Keratinocyte (primary cell): ENCODE results near the gene ALDH7A1. TPM values are rescaled to one million over a fixed set of nuclear protein-coding genes. Genes with fewer than 3 reads are reported as not detected.

Experiments
- DNase-seq: peaks from one replicate; pipeline ENCODE4 v3.0.0-alpha.2; 2011; ENCODE audit warnings: low read depth, missing footprints, low spot score
- FAIRE-seq: peaks from 2 replicates; lab custom pipeline; 2011; peaks lifted over from hg19 to GRCh38; lab: Jason Lieb, UNC
- H2AFZ ChIP-seq: 2 replicates; pipeline ENCODE4 v1.6.0; 2012; ENCODE audit warnings: low read length, control low read depth, inconsistent platforms; ENCODE audit not compliant: control insufficient read depth
- H3K27ac ChIP-seq: 2 replicates; pipeline ENCODE4 v1.5.1; 2011; ENCODE audit warnings: low read length; ENCODE audit not compliant: control insufficient read depth, insufficient read depth
- H3K27me3 ChIP-seq: 3 replicates; pipeline ENCODE4 v1.6.0; 2011; ENCODE audit warnings: low read length; ENCODE audit not compliant: control insufficient read depth, insufficient read depth; ENCODE audit errors: extremely low read depth
- H3K36me3 ChIP-seq, 2 experiments: 2 replicates in 1 of 2; 3 replicates in 1 of 2; pipeline ENCODE4 v1.5.1; 2011; ENCODE audit warnings: low read length in 2 of 2, mild to moderate bottlenecking in 1 of 2; ENCODE audit not compliant: control insufficient read depth in 2 of 2, insufficient read depth in 2 of 2; ENCODE audit errors: extremely low read depth in 1 of 2
- H3K4me1 ChIP-seq: 3 replicates; pipeline ENCODE4 v1.5.1; 2011; ENCODE audit warnings: low read length; ENCODE audit not compliant: control insufficient read depth, insufficient read depth; ENCODE audit errors: extremely low read depth
- H3K4me2 ChIP-seq: 3 replicates; pipeline ENCODE4 v1.6.0; 2011; ENCODE audit warnings: low read depth, low read length; ENCODE audit not compliant: control insufficient read depth, insufficient read depth; ENCODE audit errors: extremely low read depth
- H3K4me3 ChIP-seq, 3 experiments: fragments of 200-600 bp in 1 of 3; sonication (generic) in 1 of 3; 2 replicates in 2 of 3; 3 replicates in 1 of 3; pipeline ENCODE4 v1.5.1; 2011 to 2016; ENCODE audit warnings: low read length in 3 of 3, mild to moderate bottlenecking in 3 of 3, control low read depth in 2 of 3, inconsistent platforms in 1 of 3, low read depth in 1 of 3, mixed read lengths in 1 of 3, mixed run types in 1 of 3, moderate library complexity in 1 of 3; ENCODE audit not compliant: control insufficient read depth in 2 of 3, insufficient read depth in 2 of 3; ENCODE audit errors: extremely low read depth in 1 of 3
- H3K79me2 ChIP-seq: 2 replicates; pipeline ENCODE4 v1.6.0; 2012; ENCODE audit warnings: low read length; ENCODE audit not compliant: control insufficient read depth, insufficient read depth
- H3K9ac ChIP-seq: 3 replicates; pipeline ENCODE4 v1.6.0; 2011; ENCODE audit warnings: low read length; ENCODE audit not compliant: control insufficient read depth, insufficient read depth; ENCODE audit errors: extremely low read depth
- H3K9me1 ChIP-seq: 3 replicates; pipeline ENCODE4 v1.6.0; 2011; ENCODE audit warnings: low read length; ENCODE audit not compliant: control insufficient read depth, insufficient read depth; ENCODE audit errors: extremely low read depth
- H3K9me3 ChIP-seq: 2 replicates; pipeline ENCODE4 v1.5.1; 2012; ENCODE audit warnings: low read depth, low read length; ENCODE audit not compliant: control insufficient read depth
- H4K20me1 ChIP-seq: 3 replicates; pipeline ENCODE4 v1.6.0; 2011; ENCODE audit warnings: low read length; ENCODE audit not compliant: control insufficient read depth, insufficient read depth; ENCODE audit errors: extremely low read depth
- CTCF ChIP-seq, 3 experiments: IDR thresholded peaks in 1 of 3; conservative IDR thresholded peaks in 1 of 3; optimal IDR thresholded peaks in 1 of 3; 2 replicates in 2 of 3; 3 replicates in 1 of 3; pipeline versions ENCODE3 to v1.5.1; 2011; ENCODE audit warnings: low read length in 3 of 3, mild to moderate bottlenecking in 3 of 3, moderate library complexity in 2 of 3, control low read depth in 1 of 3, inconsistent platforms in 1 of 3; ENCODE audit not compliant: insufficient read depth in 2 of 3; ENCODE audit errors: extremely low read depth in 1 of 3
- EZH2 ChIP-seq: IDR thresholded peaks from one replicate; pipeline ENCODE4 v1.6.1; 2012; ENCODE audit warnings: inconsistent platforms, mild to moderate bottlenecking, low read length, moderate library complexity
- dilution Hi-C: fragments of 300-500 bp; cut with MboI; formaldehyde crosslinking; loops from one replicate; pipeline ENCODE4 v1.7.0; 2020; ENCODE audit warnings: low sequenced_read_pairs; ENCODE audit not compliant: extremely low pct_ligation_motif_present
- polyA plus RNA-seq, 5 experiments: library from polyadenylated mRNA; depleted of rRNA in 3 of 5; stranded (reverse) in 3 of 5; stranded (forward) in 1 of 5; unstranded in 1 of 5; fragments of >200 nt; gene quantifications; 1 replicate in 1 of 5; 2 replicates in 3 of 5; 3 replicates in 1 of 5; pipeline versions ENCODE4 v1.2.1 to v1.2.3, GENCODE V29; 2011 to 2012; ENCODE audit warnings: missing spikeins in 2 of 5, low read depth in 1 of 5, low replicate concordance in 1 of 5

The ALDH7A1 gene
- polyA plus RNA-seq, 1 donor (not counting 4 experiments of a cell fraction or from before 2014, with no cell fraction given), result 183 TPM

DNA sequence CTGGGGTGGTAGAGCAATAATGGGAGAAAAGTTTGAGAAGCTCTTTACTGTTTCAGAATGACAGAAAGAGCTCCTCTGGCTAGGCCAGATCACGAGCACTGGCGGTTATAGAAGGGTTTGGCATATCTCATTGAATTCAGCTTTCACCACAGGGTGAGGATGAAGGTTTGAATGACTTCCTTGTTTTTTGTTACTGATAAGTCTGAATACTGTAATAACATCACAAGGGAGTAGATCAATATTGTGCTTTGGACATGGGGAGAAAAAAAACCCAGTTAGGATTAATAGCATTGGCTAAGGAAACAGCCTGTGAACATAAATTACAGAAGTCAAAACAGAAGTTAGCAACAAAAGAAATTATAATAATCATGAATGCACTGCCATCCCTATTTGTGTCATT, 15.1 kb upstream of the ALDH7A1 start:
- peaks cover 91% of the 10 kb centered on the region for H3K79me2 ChIP-seq

DNA sequence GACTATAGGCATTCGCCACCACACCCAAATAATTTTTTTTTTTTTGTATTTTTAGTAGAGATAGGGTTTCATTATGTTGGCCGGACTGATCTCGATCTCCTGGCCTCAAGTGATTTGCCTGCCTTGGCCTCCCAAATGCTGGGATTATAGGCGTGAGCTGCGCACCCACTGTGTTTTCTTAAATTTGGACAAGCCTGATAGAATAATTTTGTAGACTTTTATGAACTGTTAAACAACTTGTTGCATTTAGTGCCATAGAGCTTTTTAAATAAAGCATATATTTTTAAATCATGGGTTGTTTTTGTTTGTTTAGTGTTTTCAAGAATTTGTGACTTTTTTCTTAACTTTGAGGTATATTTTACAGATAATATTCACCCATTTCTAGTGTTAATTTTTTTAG, 10.5 kb upstream of the ALDH7A1 start:
- dilution Hi-C loops, result no loop called here
- H2AFZ ChIP-seq, result no peak overlapping the region
- no peak overlapping the region for H3K9ac ChIP-seq
- H3K36me3 ChIP-seq, result peaks cover 6 to 18% of the 10 kb centered on the region in 2 experiments
- H3K4me1 ChIP-seq, result peaks cover 5% of the 10 kb centered on the region
- no peaks in the 10 kb centered on the region for H4K20me1 ChIP-seq
- TF ChIP-seq EZH2 (no peak), CTCF (optimal IDR thresholded peaks at IDR 0.05 in 1 of 3, IDR thresholded peaks at IDR 0.05 in 1 of 3, conservative IDR thresholded peaks at IDR 0.05 in 1 of 3; ENCODE audit: extremely low read depth in 1 of 3, insufficient read depth in 2 of 3, low read length in 3 of 3) (no peak)
- H3K4me3 ChIP-seq, result no peak overlapping the region
- H3K4me2 ChIP-seq, result no peak overlapping the region
- H3K9me1 ChIP-seq, result no peaks in the 10 kb centered on the region
- DNase-seq (no peak), FAIRE-seq (no peak)
- H3K9me3 ChIP-seq, result no peaks in the 10 kb centered on the region
- H3K79me2 ChIP-seq, result peaks cover 89% of the 10 kb centered on the region
- no peak overlapping the region for H3K27ac ChIP-seq
- no peaks in the 10 kb centered on the region for H3K27me3 ChIP-seq

More for the DNA sequence above, 15.1 kb upstream of the ALDH7A1 start:
- TF ChIP-seq EZH2 (no peak), CTCF (optimal IDR thresholded peaks at IDR 0.05 in 1 of 3, IDR thresholded peaks at IDR 0.05 in 1 of 3, conservative IDR thresholded peaks at IDR 0.05 in 1 of 3; ENCODE audit: extremely low read depth in 1 of 3, insufficient read depth in 2 of 3, low read length in 3 of 3) (no peak)
- no peak overlapping the region for H3K27ac ChIP-seq
- FAIRE-seq (no peak), DNase-seq (no peak)
- H3K9ac ChIP-seq, result no peak overlapping the region
- H3K4me2 ChIP-seq, result no peak overlapping the region
- H3K9me1 ChIP-seq, result no peaks in the 10 kb centered on the region
- no peak overlapping the region for H3K4me3 ChIP-seq
- no peaks in the 10 kb centered on the region for H3K9me3 ChIP-seq
- H3K27me3 ChIP-seq, result no peaks in the 10 kb centered on the region
- H3K36me3 ChIP-seq, result peaks cover 6 to 14% of the 10 kb centered on the region in 2 experiments
- no peaks in the 10 kb centered on the region for H3K4me1 ChIP-seq
- no peaks in the 10 kb centered on the region for H4K20me1 ChIP-seq
- no peak overlapping the region for H2AFZ ChIP-seq
- dilution Hi-C loops, result no loop called here
